Natural killer cell treated with Interleukin-12 subunit alpha and Interleukin-12 subunit beta and Interleukin-15 and Interleukin-18, amount 100 ng/mL, for 72 hours (primary cell): Measurements from ENCODE around the gene NPPC. TPM values are rescaled to one million over a fixed set of nuclear protein-coding genes. Genes with fewer than 3 reads are reported as not detected.
"Not testable (repeated sequence)": the region's sequence is repeated elsewhere in the genome, so short reads cannot be mapped to it uniquely, and the experiment has no call there.

Experiments
- ATAC-seq, 2 donors: fragments of 150-1000 bp; cut with Tn5 transposase in 1 of 2; sonication (Bioruptor Pico), chemical (Tn5 transposase) in 1 of 2; 2 replicates each; pipeline ENCODE4 v1.10.0; 2021
- DNase-seq: peaks from one replicate; pipeline ENCODE4 v3.0.0; 2022; ENCODE audit warnings: low spot score
- H3K27ac Mint-ChIP-seq, 2 donors: 1 replicate in 1 of 2; 2 replicates in 1 of 2; pipeline ENCODE4 v1.8.0; 2022; ENCODE audit warnings: mixed read lengths in 2 of 2, mild to moderate bottlenecking in 1 of 2, moderate library complexity in 1 of 2
- H3K27me3 Mint-ChIP-seq, 2 donors: 1 replicate in 1 of 2; 2 replicates in 1 of 2; pipeline ENCODE4 v1.8.0; 2022; ENCODE audit warnings: mixed read lengths in 2 of 2
- H3K36me3 Mint-ChIP-seq: one replicate; pipeline ENCODE4 v1.8.0; 2022; ENCODE audit warnings: mixed read lengths
- H3K4me1 Mint-ChIP-seq, 2 donors: 1 replicate in 1 of 2; 2 replicates in 1 of 2; pipeline ENCODE4 v1.8.0; 2022; ENCODE audit warnings: low read depth in 2 of 2, mixed read lengths in 2 of 2, mild to moderate bottlenecking in 1 of 2
- H3K4me3 Mint-ChIP-seq: one replicate; pipeline ENCODE4 v1.8.0; 2022; ENCODE audit warnings: mixed read lengths
- H3K9me3 Mint-ChIP-seq: 2 replicates; pipeline ENCODE4 v1.8.0; 2022; ENCODE audit warnings: mixed read lengths
- total RNA-seq, 2 donors: library from RNA; stranded (reverse); gene quantifications; one replicate each; pipeline ENCODE4 v1.2.3, GENCODE V29; 2022

Gene NPPC
- total RNA-seq, 2 donors from 2014 or later, result 2.7 to 4.2 TPM

DNA sequence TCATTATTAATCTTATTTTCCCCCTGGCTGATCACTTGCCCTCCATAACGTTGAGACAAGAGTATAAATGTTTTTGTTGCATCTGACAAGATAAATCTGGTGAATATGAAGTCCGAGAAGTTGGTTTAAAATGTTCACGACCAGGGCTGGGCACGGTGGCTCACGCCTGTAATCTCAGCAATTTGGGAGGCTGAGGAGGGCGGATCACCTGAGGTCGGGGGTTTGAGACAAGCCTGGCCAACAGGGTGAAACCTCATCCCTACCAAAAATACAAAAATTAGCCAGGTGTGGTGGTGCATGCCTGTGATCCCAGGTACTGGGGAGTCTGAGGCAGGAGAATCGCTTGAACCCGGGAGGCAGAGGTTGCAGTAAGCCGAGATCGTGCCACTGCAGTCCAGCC, 20.9 kb upstream of the NPPC start:
- not testable (repeated sequence) for H3K4me1 Mint-ChIP-seq, ATAC-seq, H3K4me3 Mint-ChIP-seq, H3K9me3 Mint-ChIP-seq, H3K27ac Mint-ChIP-seq, H3K36me3 Mint-ChIP-seq, DNase-seq
- peaks cover 13 to 16% of the 10 kb centered on the region in 2 donors for H3K27me3 Mint-ChIP-seq

DNA sequence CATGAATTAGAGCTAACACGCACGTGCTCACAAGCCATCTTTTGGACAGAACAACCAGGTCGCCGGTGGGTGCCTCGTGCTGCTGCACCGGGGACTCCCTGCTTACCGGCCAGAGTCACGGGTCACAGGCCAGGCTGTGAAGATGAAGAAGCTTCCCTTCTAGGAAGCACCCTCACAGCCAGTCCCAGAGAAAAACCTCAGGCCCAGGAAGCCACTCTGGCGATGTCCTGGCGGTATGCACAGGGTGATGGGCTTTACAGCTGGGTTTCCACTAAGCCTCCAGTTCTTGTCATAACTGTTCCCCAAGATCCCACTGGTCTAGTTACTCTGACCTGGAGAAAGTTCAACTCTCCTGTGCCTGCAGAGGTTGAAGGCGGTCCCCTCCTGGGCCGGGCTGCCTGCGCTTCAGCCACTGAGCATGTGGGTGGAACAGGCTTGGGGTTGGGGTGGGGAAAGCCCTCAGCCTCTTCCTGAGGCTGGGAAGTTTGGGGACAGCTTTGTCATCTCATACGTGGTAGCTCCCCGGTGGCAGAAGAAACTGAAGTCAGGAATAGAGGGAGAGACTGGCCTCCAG, 20.1 kb upstream of the NPPC start:
- H3K27me3 Mint-ChIP-seq, result peaks cover 8 to 10% of the 10 kb centered on the region in 2 donors
- no peaks in the 10 kb centered on the region for H3K36me3 Mint-ChIP-seq
- no peak overlapping the region for H3K27ac Mint-ChIP-seq
- H3K4me3 Mint-ChIP-seq, result no peak overlapping the region
- ATAC-seq (peak in 1 of 2 donors; percentile 20), DNase-seq (no peak)
- H3K9me3 Mint-ChIP-seq, result no peaks in the 10 kb centered on the region
- H3K4me1 Mint-ChIP-seq, result no peaks in the 10 kb centered on the region

DNA sequence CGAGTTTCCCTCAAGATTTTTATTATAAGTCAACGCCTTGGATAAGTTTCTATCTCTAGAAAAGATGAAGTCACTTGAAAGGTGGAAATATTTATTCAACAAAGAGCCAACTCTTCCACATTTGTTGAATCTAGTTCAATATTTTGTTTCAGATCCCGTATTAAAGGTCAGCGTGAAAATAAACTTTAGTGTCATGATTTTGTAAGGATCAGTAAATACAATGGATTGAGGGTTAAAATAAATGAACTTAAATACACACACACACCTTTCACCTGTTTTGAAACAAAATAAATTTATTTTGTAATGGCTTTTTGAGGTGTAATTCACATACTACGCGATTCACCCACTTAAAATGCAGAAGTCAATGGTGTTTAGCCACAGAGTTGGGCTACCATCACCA, 16.0 kb upstream of the NPPC start:
- no peak for ATAC-seq
- Mint-ChIP-seq H3K4me1 (no peaks in the 10 kb centered on the region), H3K4me3 (no peak overlapping the region), H3K27ac (no peak overlapping the region), H3K9me3 (no peaks in the 10 kb centered on the region), H3K36me3 (no peaks in the 10 kb centered on the region), H3K27me3 (no peaks in the 10 kb centered on the region)
- no peak for DNase-seq

DNA sequence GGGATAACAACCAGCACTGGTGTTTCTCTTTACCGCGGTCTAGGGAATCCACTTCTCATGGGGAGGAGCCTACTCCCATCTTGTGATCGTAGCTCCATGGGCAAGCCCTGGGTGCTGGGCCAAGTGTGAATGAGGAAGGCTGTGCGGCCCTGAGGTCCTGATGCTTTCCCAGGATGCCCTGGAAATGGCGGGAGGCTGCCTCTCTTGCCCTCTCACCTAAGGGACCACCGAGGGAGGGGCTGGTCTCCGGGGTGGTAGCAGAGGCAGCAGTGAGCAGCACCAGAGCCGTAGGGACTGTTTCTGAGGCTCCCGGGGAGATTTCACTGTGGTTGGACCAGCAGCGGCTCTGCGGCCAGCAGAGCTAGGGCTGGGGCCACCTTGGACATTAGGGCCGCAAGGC, 15.5 kb upstream of the NPPC start:
- no peak overlapping the region for H3K27ac Mint-ChIP-seq
- no peak for ATAC-seq
- H3K4me1 Mint-ChIP-seq, result no peaks in the 10 kb centered on the region
- H3K27me3 Mint-ChIP-seq, result no peaks in the 10 kb centered on the region
- DNase-seq, result no peak
- no peaks in the 10 kb centered on the region for H3K9me3 Mint-ChIP-seq
- H3K36me3 Mint-ChIP-seq, result no peaks in the 10 kb centered on the region
- H3K4me3 Mint-ChIP-seq, result no peak overlapping the region

DNA sequence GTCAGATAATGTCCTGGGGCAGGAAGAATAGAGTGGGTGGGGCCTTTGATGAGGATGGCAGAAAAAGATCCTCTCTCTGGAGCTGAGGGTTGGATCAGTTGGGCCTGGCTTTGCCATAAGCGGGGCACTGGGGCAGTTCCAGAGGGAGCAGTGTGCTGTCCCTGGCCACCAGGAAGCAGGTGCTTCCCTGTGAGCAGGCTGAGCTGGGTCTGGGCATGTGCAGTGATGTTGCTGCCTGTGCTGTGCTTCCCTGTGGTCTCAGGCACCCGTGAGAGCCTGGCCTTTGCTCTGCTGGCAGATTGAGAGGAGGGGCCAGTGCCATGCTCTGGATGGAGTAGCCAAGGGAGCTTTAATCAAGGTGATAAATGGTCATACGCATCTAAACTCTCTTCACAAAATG, 14.6 kb upstream of the NPPC start:
- no peak for DNase-seq
- Mint-ChIP-seq H3K27me3 (no peaks in the 10 kb centered on the region), H3K4me3 (no peak overlapping the region), H3K36me3 (no peaks in the 10 kb centered on the region), H3K9me3 (no peaks in the 10 kb centered on the region), H3K4me1 (no peaks in the 10 kb centered on the region), H3K27ac (no peak overlapping the region)
- ATAC-seq, result no peak

DNA sequence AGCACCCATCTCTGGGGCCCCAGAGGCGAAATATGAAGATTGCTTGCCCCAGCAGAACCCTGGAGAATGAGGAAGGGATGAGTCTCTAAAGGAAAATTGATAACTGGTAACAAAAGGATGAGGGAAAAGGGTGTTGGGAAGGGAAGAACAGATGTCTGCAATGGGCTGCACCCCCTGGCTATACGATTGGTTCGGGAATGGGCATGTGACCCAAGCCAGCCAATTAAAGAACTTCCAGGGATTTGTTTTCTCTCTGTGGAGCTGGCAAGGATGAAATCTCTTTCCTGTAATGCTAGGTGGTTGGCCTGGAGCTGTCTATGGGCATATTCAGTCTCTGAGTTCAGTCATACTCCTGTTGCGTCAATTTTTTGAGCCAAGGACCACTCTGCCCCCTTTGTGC, 12.8 kb upstream of the NPPC start:
- H3K36me3 Mint-ChIP-seq, result no peaks in the 10 kb centered on the region
- no peak overlapping the region for H3K4me3 Mint-ChIP-seq
- DNase-seq (no peak), ATAC-seq (no peak)
- no peak overlapping the region for H3K27ac Mint-ChIP-seq
- H3K4me1 Mint-ChIP-seq, result no peaks in the 10 kb centered on the region
- no peaks in the 10 kb centered on the region for H3K9me3 Mint-ChIP-seq
- H3K27me3 Mint-ChIP-seq, result no peaks in the 10 kb centered on the region

DNA sequence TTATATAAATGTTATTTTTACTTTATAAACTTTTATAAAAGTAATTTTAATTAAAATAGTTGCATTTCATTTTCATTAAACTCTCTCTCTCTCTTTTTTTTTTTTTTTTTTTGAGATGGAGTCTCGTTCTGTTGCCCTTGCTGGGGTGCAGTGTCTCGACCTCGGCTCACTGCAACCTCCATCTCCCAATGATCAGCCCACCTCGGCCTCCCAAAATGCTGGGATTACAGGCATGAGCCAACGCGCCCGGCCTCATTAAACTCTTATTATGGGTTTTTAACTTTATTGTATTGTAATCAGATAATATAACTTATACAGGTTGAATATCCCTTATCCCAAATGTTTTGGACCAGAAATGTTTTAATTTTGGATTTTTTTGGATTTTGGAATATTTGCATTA, 10.9 kb upstream of the NPPC start:
- ATAC-seq, result no peak
- no peaks in the 10 kb centered on the region for H3K9me3 Mint-ChIP-seq
- H3K4me3 Mint-ChIP-seq, result no peak overlapping the region
- H3K27ac Mint-ChIP-seq, result no peak overlapping the region
- H3K4me1 Mint-ChIP-seq, result no peaks in the 10 kb centered on the region
- DNase-seq, result no peak
- H3K27me3 Mint-ChIP-seq, result no peaks in the 10 kb centered on the region
- no peaks in the 10 kb centered on the region for H3K36me3 Mint-ChIP-seq

DNA sequence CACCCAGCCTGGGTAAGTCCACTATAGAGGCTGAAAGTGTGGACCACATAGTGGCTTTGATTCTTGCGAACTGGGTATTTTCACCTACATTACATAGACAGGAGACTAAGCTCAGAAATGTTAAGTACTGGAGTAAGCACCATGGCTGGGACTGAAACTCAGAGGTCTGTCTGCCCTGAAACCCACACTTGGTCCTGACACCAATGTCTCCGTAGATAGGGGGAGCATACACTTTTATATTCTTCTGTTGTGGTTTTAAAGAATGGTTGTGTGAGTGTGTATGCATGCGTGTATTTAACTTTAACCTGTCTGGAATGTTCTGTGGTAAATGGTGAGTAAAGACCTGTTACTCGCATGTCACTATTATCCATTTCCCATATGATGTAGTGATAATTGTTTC, 10.3 kb upstream of the NPPC start:
- no peaks in the 10 kb centered on the region for H3K9me3 Mint-ChIP-seq
- H3K4me1 Mint-ChIP-seq, result no peaks in the 10 kb centered on the region
- H3K27me3 Mint-ChIP-seq, result no peaks in the 10 kb centered on the region
- H3K4me3 Mint-ChIP-seq, result no peak overlapping the region
- H3K27ac Mint-ChIP-seq, result no peak overlapping the region
- DNase-seq (no peak), ATAC-seq (no peak)
- no peaks in the 10 kb centered on the region for H3K36me3 Mint-ChIP-seq

DNA sequence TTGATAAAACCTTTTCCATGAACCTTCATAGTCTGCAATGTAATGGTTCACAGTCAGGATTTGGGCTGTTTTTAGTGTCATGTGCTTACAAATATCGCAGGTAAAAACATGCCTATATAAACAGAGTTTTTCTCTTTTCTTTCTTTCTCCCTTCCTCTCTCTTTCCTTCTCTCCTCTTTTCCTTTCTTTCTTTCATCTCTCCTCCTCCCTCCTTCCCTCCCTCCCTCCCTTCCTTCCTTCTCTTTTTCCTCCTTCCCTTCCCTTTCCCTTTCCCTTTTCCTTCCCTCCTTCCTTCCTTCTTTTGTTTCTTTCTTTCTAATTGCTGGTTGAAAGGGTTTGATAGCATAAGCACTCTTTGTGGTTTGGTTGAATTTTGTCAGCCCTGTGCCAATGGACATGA, 9.6 kb upstream of the NPPC start:
- H3K27me3 Mint-ChIP-seq, result no peaks in the 10 kb centered on the region

DNA sequence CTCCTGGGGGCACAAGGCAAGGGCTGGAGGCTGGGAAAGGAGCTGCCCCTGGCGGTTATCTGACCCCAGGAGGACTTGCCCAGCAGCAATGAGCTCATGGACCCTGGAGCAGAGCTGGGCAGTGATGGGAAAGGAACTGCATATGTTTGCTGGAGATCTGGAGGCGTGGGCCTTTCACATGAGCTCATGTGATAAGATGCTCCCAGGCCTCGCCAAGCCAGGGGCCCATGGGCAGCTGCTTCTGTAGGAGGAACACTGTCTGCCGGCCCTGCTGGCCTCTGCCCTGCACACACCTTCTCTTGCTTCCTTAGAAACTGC, 9.0 kb upstream of the NPPC start:
- DNase-seq, result no peak
- ATAC-seq, result no peak
- Mint-ChIP-seq H3K27me3 (no peaks in the 10 kb centered on the region), H3K4me3 (no peak overlapping the region), H3K4me1 (no peaks in the 10 kb centered on the region), H3K9me3 (no peaks in the 10 kb centered on the region), H3K27ac (no peak overlapping the region), H3K36me3 (no peaks in the 10 kb centered on the region)

More for the DNA sequence above, 9.6 kb upstream of the NPPC start:
- no peak for DNase-seq
- no peaks in the 10 kb centered on the region for H3K36me3 Mint-ChIP-seq
- no peaks in the 10 kb centered on the region for H3K4me1 Mint-ChIP-seq
- H3K27ac Mint-ChIP-seq, result no peak overlapping the region
- ATAC-seq, result no peak
- no peak overlapping the region for H3K4me3 Mint-ChIP-seq
- H3K9me3 Mint-ChIP-seq, result no peaks in the 10 kb centered on the region

DNA sequence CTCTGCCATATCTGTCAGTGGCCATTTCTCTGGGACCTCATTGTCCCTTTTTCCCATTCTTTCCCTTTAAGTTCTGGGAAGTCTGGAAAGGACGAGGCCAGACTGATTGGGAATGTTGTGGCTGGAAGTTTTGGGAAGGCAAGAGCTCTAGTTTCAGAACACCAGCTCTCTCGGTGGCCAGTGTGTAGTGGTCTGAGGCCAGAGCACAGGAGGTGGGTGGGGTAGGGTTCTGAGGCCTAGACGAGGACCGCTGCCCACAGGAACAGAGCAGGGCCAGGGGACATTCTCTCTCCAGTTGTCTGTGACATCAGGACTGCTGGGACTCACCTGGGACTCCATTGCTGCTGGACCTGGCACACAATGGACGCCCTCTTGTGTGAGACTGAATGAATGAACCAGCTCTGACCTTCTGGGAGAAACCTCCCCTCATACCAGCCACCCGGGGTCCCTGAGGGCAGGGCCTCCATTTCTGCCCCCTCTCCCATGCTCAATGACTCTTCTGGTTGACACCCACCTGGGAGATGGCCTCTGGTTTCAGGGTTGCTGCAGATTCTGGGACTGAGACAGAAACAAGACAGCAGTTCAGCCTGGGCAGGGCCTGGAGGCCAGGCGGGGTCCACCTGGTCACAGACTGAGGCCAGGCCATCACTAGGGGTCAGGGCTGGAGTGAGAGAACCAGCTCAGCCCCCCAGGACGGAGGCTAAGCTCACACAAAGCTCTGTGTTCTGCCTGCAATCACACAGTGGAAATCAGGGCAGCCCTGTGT, 8.4 kb upstream of the NPPC start:
- Mint-ChIP-seq H3K27ac (no peak overlapping the region), H3K27me3 (no peaks in the 10 kb centered on the region), H3K4me3 (no peak overlapping the region), H3K36me3 (no peaks in the 10 kb centered on the region), H3K4me1 (no peaks in the 10 kb centered on the region), H3K9me3 (no peaks in the 10 kb centered on the region)
- ATAC-seq (peak in 1 of 2 donors; percentile 13), DNase-seq (no peak)

DNA sequence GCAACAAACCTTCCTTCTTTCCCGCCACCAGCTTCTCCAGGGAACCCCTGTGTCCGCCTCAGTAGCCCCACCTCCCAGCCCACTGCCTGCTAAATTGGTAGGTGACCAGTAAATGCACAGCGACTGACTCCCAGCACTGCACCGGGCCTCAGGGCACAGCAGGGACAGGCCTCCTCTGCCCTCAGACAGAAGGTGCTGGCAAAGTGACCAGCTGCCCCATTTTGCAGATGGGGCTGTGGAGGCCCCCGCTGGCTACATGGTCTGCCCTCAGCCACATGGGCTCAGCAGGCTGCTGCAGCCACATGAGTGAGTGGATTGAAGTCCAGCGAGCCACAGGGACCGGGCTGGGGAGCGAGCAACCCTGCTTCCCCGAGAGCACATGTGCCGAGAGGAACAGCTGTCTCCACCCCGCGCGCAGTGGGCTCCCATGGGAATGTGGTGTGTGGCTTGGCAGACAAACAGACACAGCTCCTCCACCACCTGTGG, 7.8 kb upstream of the NPPC start:
- H3K36me3 Mint-ChIP-seq, result no peaks in the 10 kb centered on the region
- no peak overlapping the region for H3K4me3 Mint-ChIP-seq
- no peak overlapping the region for H3K27ac Mint-ChIP-seq
- H3K27me3 Mint-ChIP-seq, result peaks cover 4% of the 10 kb centered on the region in 2 donors
- H3K9me3 Mint-ChIP-seq, result no peaks in the 10 kb centered on the region
- H3K4me1 Mint-ChIP-seq, result no peaks in the 10 kb centered on the region
- ATAC-seq (no peak), DNase-seq (no peak)

DNA sequence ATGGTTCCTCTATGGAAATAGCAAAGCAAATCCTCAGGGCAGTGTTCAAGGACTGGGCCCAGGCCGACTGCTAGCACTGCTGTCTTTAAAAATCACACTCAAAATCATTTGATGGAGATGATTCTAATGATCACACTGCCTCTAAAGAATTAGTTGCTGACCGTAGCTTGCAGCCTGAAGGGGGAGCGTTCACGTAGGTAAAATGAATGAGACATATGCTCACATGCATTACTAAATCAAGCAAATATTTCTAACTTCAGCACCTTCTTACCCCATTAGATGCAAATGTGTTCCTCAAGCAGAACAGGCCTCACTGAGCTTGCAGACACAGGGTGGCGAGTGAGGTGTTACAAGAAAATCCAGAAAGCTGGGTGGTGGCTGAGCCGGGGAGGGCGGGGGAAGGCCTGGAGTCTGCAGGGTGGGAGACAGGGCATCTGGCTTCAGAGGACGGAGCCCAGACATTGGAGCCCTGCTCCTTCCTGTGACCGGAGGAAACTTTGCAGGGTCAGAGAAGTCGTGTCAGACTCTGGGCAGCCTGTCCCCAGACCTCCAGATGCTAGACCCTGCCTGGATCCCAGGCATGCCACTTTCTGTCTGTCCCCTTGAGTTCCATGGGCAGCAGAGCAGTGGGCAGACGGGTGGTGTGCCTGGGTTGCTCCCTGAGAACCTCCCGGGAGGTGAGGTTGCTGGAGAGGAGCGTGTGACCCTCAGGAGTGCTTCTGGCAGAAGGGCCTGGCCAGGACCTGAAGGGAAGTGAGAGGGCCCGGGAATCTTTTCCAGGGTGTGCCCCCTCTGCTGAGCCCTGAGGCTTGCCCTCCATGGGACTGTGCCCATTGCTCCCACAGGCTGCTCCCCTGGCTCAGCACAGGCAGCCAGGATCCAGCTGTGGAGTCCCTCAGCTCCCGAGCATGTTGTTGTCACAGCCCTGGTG, 7.1 kb upstream of the NPPC start:
- Mint-ChIP-seq H3K4me1 (no peaks in the 10 kb centered on the region), H3K36me3 (no peaks in the 10 kb centered on the region), H3K27me3 (peaks cover 7 to 9% of the 10 kb centered on the region in 2 donors), H3K4me3 (no peak overlapping the region), H3K9me3 (no peaks in the 10 kb centered on the region), H3K27ac (no peak overlapping the region)
- DNase-seq (peak; percentile 51), ATAC-seq (peak in 1 of 2 donors; percentile 15)

DNA sequence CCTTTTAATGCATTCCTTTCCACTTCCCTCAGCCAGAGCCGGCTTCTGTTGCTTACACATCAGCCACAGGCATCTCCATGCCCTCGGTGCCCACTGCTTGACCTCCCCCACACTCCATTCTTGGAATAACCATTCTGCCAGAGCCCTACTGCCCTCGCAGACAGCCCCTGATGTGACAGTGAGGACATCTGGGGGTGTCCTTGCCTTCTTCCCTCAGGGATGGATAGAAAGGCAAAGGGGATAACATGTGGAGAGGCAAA, 6.4 kb upstream of the NPPC start:
- no peaks in the 10 kb centered on the region for H3K36me3 Mint-ChIP-seq
- ATAC-seq (no peak), DNase-seq (no peak)
- no peaks in the 10 kb centered on the region for H3K4me1 Mint-ChIP-seq
- H3K27me3 Mint-ChIP-seq, result peaks cover 13 to 15% of the 10 kb centered on the region in 2 donors
- H3K9me3 Mint-ChIP-seq, result no peaks in the 10 kb centered on the region
- no peak overlapping the region for H3K4me3 Mint-ChIP-seq
- H3K27ac Mint-ChIP-seq, result no peak overlapping the region
